GM12892 (cell line): Measurements from ENCODE around the gene IKZF1.

Source experiments
- DNase-seq: peaks from one replicate; pipeline ENCODE4 v3.0.0; 2011; ENCODE audit not compliant: insufficient read length
- FAIRE-seq: peaks from 2 replicates; lab custom pipeline; 2011; peaks lifted over from hg19 to GRCh38; lab: Jason Lieb, UNC
- POLR2A ChIP-seq: IDR thresholded peaks from 2 replicates; pipeline ENCODE4 v1.6.1; 2011; ENCODE audit warnings: low read depth, low read length, control low read depth
- POLR2AphosphoS5 ChIP-seq: IDR thresholded peaks from 2 replicates; pipeline ENCODE4 v1.6.1; 2011; ENCODE audit warnings: low read depth, low read length, control low read depth
- TAF1 ChIP-seq: IDR thresholded peaks from 2 replicates; pipeline ENCODE4 v1.6.1; 2011; ENCODE audit warnings: low read depth, mild to moderate bottlenecking, control low read depth, low read length, borderline replicate concordance

Gene IKZF1

GRCh38 chr7:50436133-50436806, 131.8 kb downstream of the IKZF1 start:
- FAIRE-seq (no peak), DNase-seq (no peak)
- no peak for TF ChIP-seq POLR2A
- no peak for TF ChIP-seq TAF1
- no peak for TF ChIP-seq POLR2AphosphoS5

- DNase-seq (no peak), FAIRE-seq (no peak)
- TF ChIP-seq POLR2A (no peak), TAF1 (no peak), POLR2AphosphoS5 (no peak)
These were observed 142.0 kb downstream of the IKZF1 start for GRCh38 chr7:50446542-50446960.

GRCh38 chr7:50448823-50449222, 144.3 kb downstream of the IKZF1 start:
- TF ChIP-seq POLR2AphosphoS5 = no peak
- TF ChIP-seq POLR2A = no peak
- no peak for TF ChIP-seq TAF1
- DNase-seq = no peak
- FAIRE-seq = no peak

GRCh38 chr7:50449501-50449880, 145.0 kb downstream of the IKZF1 start:
- no peak for FAIRE-seq
- no peak for TF ChIP-seq TAF1
- no peak for TF ChIP-seq POLR2AphosphoS5
- TF ChIP-seq POLR2A = no peak
- DNase-seq = no peak

- TF ChIP-seq POLR2A (peak; percentile 76; the same call in 1 of the 2 replicates), POLR2AphosphoS5 (peak; percentile 63; the same call in 1 of the 2 replicates), TAF1 (no peak)
- peak; percentile 96 for FAIRE-seq
- DNase-seq = peak; percentile 68
These were observed 145.5 kb downstream of the IKZF1 start, which contains the start of gene FIGNL1 for GRCh38 chr7:50449881-50450589. FIGNL1 (minus strand) TSS chr7:50450350; CDS start chr7:50447287, 3,063 bp downstream.

- no peak for FAIRE-seq
- TF ChIP-seq TAF1 = no peak
- TF ChIP-seq POLR2A = no peak
- TF ChIP-seq POLR2AphosphoS5 = no peak
- no peak for DNase-seq
These were observed 146.1 kb downstream of the IKZF1 start for GRCh38 chr7:50450590-50451032.
